ENCODE data around the gene MRPL32.

DNA sequence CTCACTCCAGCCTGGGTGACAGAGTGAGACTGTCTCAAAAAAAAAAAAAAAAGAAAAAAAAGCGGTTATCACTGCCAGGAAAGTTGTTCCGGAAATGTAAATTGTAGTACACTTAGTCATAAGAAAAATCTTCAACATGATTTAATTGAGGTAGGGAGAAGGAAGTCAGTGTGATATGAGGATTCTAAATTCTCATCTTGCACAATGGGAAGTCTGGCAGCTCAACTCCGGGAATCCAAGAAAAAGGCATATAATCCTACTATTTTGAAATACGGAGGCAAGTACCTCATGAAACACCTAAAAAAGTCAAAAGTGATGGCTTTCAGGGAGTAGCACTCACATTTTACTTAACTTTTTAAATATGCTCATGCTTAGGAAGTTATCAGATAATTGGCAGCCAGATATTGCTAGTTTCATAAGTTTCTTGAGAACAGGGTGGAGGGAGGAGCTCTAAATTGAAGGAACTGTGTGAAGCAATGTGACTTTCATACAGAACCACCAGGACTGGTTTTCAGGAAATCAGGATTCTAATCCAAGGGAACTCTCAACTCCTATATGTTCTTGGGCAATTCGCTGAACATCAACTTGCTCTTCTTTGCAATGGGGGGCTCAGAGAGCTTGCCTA lies 17.6 kb upstream of the MRPL32 start:
- TF ChIP-seq CTCF (IDR thresholded peaks at IDR 0.05; ENCODE audit: low read depth, low read length) (no peak), POLR2A (IDR thresholded peaks at IDR 0.05; ENCODE audit: extremely low read depth, insufficient read length) (no peak), MYC (IDR thresholded peaks at IDR 0.05; ENCODE audit: low read depth, low read length) (no peak)
- TF ChIP-seq, protein P1, sequence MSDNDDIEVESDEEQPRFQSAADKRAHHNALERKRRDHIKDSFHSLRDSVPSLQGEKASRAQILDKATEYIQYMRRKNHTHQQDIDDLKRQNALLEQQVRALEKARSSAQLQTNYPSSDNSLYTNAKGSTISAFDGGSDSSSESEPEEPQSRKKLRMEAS (IDR thresholded peaks at IDR 0.05; ENCODE audit: low read depth, low read length), result no peak

All from NB4 (cell line).